Hepatocyte (in vitro differentiated cells): ENCODE measurements around the gene RTTN. TPM values are rescaled to one million over a fixed set of nuclear protein-coding genes. Genes with fewer than 3 reads are reported as not detected.

ENCODE experiments used
- DNase-seq: peaks from one replicate; pipeline ENCODE4 v3.0.0-alpha.2; 2016; ENCODE audit warnings: low spot score
- H2AFZ ChIP-seq: fragments of 200-600 bp; sonication (generic); 2 replicates; pipeline ENCODE4 v1.6.0; 2016; ENCODE audit warnings: antibody characterized with exemption, mild to moderate bottlenecking
- H3K27ac ChIP-seq: fragments of 200-600 bp; sonication (generic); 2 replicates; pipeline ENCODE4 v1.5.1; 2016; ENCODE audit warnings: mild to moderate bottlenecking
- H3K27me3 ChIP-seq: fragments of 200-600 bp; sonication (generic); 2 replicates; pipeline ENCODE4 v1.6.1; 2016
- H3K36me3 ChIP-seq: fragments of 200-600 bp; sonication (generic); replicated peaks from 2 replicates; pipeline ENCODE4 v1.5.1; 2016; ENCODE audit warnings: low read depth; ENCODE audit not compliant: insufficient read depth
- H3K4me1 ChIP-seq: fragments of 200-600 bp; sonication (generic); 2 replicates; pipeline ENCODE4 v1.5.1; 2016; ENCODE audit warnings: mild to moderate bottlenecking, moderate library complexity; ENCODE audit not compliant: insufficient read depth
- H3K4me2 ChIP-seq: fragments of 200-600 bp; sonication (generic); 2 replicates; pipeline ENCODE4 v1.6.0; 2016
- H3K4me3 ChIP-seq: fragments of 200-600 bp; sonication (generic); 2 replicates; pipeline ENCODE4 v1.5.1; 2016; ENCODE audit warnings: mild to moderate bottlenecking
- H3K79me2 ChIP-seq: fragments of 200-600 bp; sonication (generic); 2 replicates; pipeline ENCODE4 v1.6.0; 2017; ENCODE audit warnings: mild to moderate bottlenecking
- H3K9me2 ChIP-seq: fragments of 200-600 bp; sonication (generic); replicated peaks from 2 replicates; pipeline ENCODE4 v1.6.0; 2017; ENCODE audit warnings: mild to moderate bottlenecking; ENCODE audit not compliant: insufficient read depth
- H3K9me3 ChIP-seq: fragments of 200-600 bp; sonication (generic); 2 replicates; pipeline ENCODE4 v1.5.1; 2016; ENCODE audit warnings: low read depth, mild to moderate bottlenecking
- H4K20me1 ChIP-seq: fragments of 200-600 bp; sonication (generic); 2 replicates; pipeline ENCODE4 v1.6.0; 2016; ENCODE audit warnings: mild to moderate bottlenecking; ENCODE audit not compliant: insufficient read depth, poor library complexity, severe bottlenecking
- CTCF ChIP-seq: fragments of 200-600 bp; sonication (generic); IDR thresholded peaks from 2 replicates; pipeline ENCODE4 v1.5.1; 2016; ENCODE audit warnings: antibody characterized with exemption, mild to moderate bottlenecking; ENCODE audit not compliant: poor library complexity
- EZH2 ChIP-seq: fragments of 200-600 bp; sonication (generic); IDR thresholded peaks from 2 replicates; pipeline ENCODE4 v1.6.1; 2016; ENCODE audit warnings: antibody characterized with exemption, mild to moderate bottlenecking, borderline replicate concordance
- EZH2phosphoT487 ChIP-seq: fragments of 200-600 bp; sonication (generic); IDR thresholded peaks from one replicate; pipeline ENCODE4 v1.6.1; 2018; ENCODE audit warnings: antibody characterized with exemption, mild to moderate bottlenecking, low read depth, moderate library complexity; ENCODE audit not compliant: unreplicated experiment, severe bottlenecking
- WGBS: methylation state at CpG from one replicate; pipeline ENCODE4 v1.1.6; 2016; ENCODE audit warnings: low lambda C conversion rate; ENCODE audit errors: missing lambda C conversion rate; 5-methylcytosine and 5-hydroxymethylcytosine counted together
- polyA plus RNA-seq: library from polyadenylated mRNA; unstranded; fragments of >200 nt; fragmentation: Nextera tagmentation; extraction: Ambion mirVana; gene quantifications from 2 replicates; pipeline ENCODE4 v1.2.1, GENCODE V29; 2016
- total RNA-seq: library from RNA; depleted of rRNA; stranded (reverse); fragments of >200 nt; gene quantifications from 2 replicates; pipeline ENCODE4 v1.2.3, GENCODE V29; 2014

The RTTN gene
- total and polyA plus RNA-seq, 2 experiments from 2014 or later, result 2.5 to 14.0 TPM

DNA sequence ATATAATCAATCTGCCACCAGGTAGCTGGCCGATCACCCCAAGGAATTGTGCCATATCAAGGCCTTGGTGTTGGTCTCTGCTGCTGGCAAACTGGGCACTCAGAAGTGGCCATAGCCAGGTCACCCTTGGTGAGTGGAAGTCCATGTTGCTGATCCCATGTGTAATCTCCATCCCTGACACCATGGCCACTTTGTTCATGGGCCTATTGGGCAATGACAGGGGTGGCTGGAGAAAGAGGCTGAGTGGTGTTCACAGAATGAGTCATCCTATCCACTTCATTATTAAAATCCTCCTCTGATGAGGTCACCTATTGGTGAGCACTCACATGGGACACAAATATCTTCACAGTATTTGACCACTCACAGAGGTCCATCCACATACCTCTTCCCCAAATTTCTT lies 231.1 kb downstream of the RTTN start:
- DNase-seq, result no peak
- H3K36me3 ChIP-seq, result no peaks in the 10 kb centered on the region
- no peak overlapping the region for H3K27ac ChIP-seq
- TF ChIP-seq EZH2, result no peak
- no peak for TF ChIP-seq CTCF
- no peak for TF ChIP-seq EZH2phosphoT487
- no peaks in the 10 kb centered on the region for H3K9me2 ChIP-seq
- H4K20me1 ChIP-seq, result no peaks in the 10 kb centered on the region
- WGBS, result 100% methylated on average over 1 of the region's 1 CpG
- no peaks in the 10 kb centered on the region for H3K9me3 ChIP-seq
- H3K79me2 ChIP-seq, result no peaks in the 10 kb centered on the region
- H3K4me3 ChIP-seq, result no peak overlapping the region
- no peak overlapping the region for H2AFZ ChIP-seq
- H3K4me2 ChIP-seq, result no peak overlapping the region
- no peaks in the 10 kb centered on the region for H3K27me3 ChIP-seq
- no peaks in the 10 kb centered on the region for H3K4me1 ChIP-seq

- no peak for DNase-seq
- no peaks in the 10 kb centered on the region for H3K9me2 ChIP-seq
- no peaks in the 10 kb centered on the region for H3K9me3 ChIP-seq
- no peak overlapping the region for H3K4me2 ChIP-seq
- H3K27me3 ChIP-seq, result no peaks in the 10 kb centered on the region
- H3K79me2 ChIP-seq, result no peaks in the 10 kb centered on the region
- H3K4me1 ChIP-seq, result no peaks in the 10 kb centered on the region
- no peak for TF ChIP-seq EZH2phosphoT487
- no peak for TF ChIP-seq EZH2
- no peak for TF ChIP-seq CTCF
- WGBS, result 93% methylated on average over 2 of the region's 2 CpGs
- no peaks in the 10 kb centered on the region for H4K20me1 ChIP-seq
- no peaks in the 10 kb centered on the region for H3K36me3 ChIP-seq
- H3K4me3 ChIP-seq, result no peak overlapping the region
- no peak overlapping the region for H2AFZ ChIP-seq
- H3K27ac ChIP-seq, result no peak overlapping the region
These were observed 236.0 kb downstream of the RTTN start for GRCh38 chr18:69969491-69969890.

- Histone ChIP-seq H3K27ac (no peak overlapping the region), H3K9me3 (no peaks in the 10 kb centered on the region), H3K4me2 (no peak overlapping the region), H3K79me2 (no peaks in the 10 kb centered on the region), H3K4me1 (no peaks in the 10 kb centered on the region), H3K9me2 (no peaks in the 10 kb centered on the region), H4K20me1 (no peaks in the 10 kb centered on the region), H3K4me3 (no peak overlapping the region), H2AFZ (no peak overlapping the region), H3K27me3 (no peaks in the 10 kb centered on the region), H3K36me3 (no peaks in the 10 kb centered on the region)
- no peak for DNase-seq
- WGBS, result 77% methylated on average over 8 of the region's 8 CpGs
- TF ChIP-seq EZH2 (no peak), CTCF (no peak), EZH2phosphoT487 (no peak)
These were observed 237.4 kb downstream of the RTTN start for GRCh38 chr18:69968039-69968438.

- no peak overlapping the region for H2AFZ ChIP-seq
- no peaks in the 10 kb centered on the region for H3K9me3 ChIP-seq
- H3K36me3 ChIP-seq, result no peaks in the 10 kb centered on the region
- H3K79me2 ChIP-seq, result no peaks in the 10 kb centered on the region
- H3K27ac ChIP-seq, result no peak overlapping the region
- H3K27me3 ChIP-seq, result no peaks in the 10 kb centered on the region
- no peaks in the 10 kb centered on the region for H4K20me1 ChIP-seq
- TF ChIP-seq EZH2 (no peak), CTCF (no peak), EZH2phosphoT487 (no peak)
- no peaks in the 10 kb centered on the region for H3K4me1 ChIP-seq
- no peak for DNase-seq
- no peaks in the 10 kb centered on the region for H3K9me2 ChIP-seq
- WGBS, result 96% methylated on average over 4 of the region's 4 CpGs
- no peak overlapping the region for H3K4me3 ChIP-seq
- no peak overlapping the region for H3K4me2 ChIP-seq
These were observed 242.3 kb downstream of the RTTN start for GRCh38 chr18:69963196-69963595.
